GM21619 (cell line): Measurements from ENCODE around the gene DDX51.
"Not testable (repeated sequence)": the region's sequence is repeated elsewhere in the genome, so short reads cannot be mapped to it uniquely, and the experiment has no call there.

ENCODE experiments used
- ATAC-seq: cut with Tn5 transposase; IDR thresholded peaks from one replicate; pipeline ENCODE4 v1.9.1; 2021; ENCODE audit not compliant: unreplicated experiment

DDX51 gene

DNA sequence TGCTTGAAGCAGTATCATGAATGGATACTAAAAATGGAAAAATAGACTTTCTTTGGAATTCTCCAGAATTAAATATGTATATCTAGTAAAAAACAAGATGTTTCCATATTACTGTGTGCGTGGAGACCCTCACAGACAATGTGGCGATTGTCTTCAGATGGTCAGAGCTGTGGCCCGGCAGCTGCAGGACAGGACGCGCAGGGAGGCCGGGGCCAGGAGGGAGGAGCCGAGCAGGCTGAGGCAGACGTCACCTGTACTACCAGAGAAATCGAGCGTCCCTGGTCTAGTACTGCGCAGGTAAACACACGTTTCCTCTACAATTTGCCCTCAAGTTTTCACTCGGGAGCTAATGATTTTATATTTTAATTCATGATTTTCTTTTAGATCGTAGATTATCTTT lies 22.8 kb downstream of the DDX51 start:
- ATAC-seq, result no peak

DNA sequence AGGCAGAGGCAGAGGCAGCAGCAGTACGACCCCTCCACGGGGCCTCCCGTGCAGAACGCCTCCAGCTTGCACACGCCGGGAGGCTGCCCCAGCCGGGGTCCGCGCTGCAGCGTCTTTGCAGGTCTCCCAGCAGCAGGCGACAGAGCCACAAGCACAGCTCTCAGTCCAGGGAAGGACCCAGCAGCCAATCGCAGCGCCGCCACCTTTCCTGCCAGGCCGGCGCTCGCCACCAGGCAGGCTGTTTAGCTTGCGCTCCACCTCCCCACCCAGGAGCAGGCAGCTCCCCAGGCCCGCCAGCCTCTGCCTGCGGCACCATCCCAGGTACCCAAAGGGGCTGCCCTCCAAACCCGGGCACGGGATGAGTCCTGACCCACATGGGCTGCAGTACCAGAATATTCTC lies 25.2 kb downstream of the DDX51 start:
- ATAC-seq, result no peak

DNA sequence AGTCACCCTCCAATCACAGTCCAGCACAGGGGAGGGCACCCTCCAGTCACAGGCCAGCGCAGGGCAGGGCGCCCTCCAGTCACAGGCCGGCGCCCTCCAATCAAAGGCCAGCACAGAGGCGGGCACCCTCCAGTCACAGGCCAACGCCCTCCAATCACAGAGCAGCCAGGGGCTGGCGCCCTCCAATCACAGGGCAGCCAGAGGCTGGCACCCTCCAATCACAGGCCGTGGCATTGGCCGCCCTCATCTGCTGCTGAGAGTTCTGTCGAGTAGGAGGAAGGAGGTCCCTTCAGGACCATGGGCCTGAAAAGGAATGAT lies 26.6 kb downstream of the DDX51 start:
- no peak for ATAC-seq

DNA sequence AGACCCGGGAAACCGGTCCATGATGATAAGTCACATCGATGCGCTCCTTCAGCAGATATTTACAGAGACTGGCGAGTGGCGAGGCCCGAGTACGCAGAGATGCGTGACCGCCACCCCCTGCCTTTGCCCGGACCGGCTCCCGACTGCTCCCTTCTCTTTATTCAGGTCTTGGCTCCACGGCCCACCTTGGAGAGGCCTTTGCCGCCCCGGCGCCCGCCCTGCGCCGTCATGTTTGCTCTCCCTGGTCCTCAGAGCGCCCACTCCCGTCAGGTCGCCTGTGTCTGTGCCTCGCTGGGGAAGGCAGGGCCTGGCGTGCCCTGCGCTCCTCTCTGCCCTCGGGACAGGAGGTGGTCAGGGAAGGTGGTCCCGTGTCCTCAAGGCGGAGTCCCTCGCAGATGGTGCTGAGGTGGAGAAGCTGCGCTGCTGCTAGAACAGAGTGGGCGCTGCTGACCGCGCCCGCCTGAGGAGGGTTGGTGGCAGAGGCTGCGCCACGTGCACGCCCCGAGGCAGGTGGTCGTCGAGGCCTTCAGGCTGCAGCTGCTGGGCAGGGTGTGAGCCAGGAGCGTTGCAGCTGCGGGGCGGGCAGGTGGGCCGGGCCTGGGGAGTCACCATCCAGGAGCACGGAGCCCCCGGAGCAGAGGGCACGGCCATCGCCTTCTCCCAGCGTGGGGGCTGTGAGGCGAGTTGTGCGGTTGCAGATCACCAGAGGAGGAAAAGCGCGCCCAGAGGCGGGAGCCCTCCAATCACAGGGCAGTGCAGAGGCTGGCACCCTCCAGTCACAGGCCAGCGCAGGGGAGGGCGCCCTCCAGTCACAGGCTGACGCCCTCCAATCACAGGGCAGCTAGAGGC lies 27.2 kb downstream of the DDX51 start:
- no peak for ATAC-seq

DNA sequence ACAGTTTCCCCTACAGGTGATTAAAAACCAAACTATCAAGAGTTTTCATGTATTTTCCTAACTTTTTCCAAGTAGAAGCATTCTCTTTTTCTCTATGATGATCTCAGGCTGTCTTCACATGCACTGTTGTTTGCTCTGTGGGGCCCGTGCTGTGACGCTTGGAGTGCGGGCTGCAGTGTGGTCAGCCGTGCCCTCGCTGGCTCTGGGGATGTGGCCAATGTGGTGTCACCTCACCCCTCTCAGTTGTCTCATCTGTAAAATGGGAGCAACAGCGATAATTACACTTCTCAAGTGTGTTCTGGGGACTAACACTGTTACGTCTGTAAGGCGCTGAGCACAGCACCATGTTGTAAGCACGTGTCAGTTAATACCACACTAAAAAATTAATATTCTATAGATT lies 28.6 kb downstream of the DDX51 start:
- no peak for ATAC-seq

DNA sequence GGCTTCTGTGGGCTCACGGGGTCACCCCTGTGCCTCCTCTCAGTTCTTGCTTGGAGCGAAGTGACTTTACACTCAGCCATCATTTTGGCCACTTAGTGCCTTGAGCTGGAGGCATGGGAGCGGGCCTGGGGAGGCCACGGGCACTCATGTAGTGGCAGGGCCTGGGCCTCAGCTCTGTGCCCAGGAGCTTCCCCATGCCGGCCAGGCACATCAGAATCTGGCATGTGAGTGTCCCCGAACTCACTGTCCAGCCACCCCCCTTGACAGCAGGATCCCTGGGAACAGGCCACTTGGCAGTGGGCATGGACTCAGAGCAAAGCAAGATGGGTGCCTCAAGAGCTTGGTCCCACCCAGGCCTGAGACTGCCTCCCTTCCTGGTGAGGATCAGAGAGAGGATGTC lies 29.5 kb downstream of the DDX51 start:
- no peak for ATAC-seq

DNA sequence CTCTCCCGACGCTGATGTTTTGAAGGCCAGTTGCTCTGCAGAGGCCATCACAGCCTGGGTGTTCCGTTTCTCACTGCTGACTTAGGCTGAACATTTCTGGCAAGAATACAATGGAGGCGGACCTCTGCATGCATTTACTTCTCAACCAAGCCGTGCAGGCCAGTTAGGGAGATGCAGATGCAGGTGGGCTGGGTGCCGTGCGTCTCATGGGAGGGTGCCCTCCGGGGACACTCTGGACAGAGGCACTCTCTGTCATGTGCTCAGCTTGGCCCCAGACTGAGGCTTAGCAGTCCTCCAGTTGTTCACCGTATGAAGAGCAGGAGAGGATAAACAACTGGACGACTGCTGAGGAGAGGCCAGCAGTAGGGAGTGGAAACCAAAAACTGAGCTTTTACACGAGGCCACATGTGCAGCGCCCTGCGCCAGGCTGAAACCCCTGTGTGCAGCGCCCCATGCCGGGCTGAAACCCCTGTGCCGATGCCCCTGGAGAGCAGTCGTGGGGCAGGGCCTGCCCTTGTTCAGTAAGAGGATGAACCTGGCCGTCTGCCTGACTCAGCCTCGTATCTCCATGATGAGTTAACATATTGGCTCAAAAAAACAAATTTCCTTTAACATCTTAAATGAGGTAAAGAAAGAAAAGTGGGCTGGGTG lies 32.3 kb downstream of the DDX51 start:
- no peak for ATAC-seq

DNA sequence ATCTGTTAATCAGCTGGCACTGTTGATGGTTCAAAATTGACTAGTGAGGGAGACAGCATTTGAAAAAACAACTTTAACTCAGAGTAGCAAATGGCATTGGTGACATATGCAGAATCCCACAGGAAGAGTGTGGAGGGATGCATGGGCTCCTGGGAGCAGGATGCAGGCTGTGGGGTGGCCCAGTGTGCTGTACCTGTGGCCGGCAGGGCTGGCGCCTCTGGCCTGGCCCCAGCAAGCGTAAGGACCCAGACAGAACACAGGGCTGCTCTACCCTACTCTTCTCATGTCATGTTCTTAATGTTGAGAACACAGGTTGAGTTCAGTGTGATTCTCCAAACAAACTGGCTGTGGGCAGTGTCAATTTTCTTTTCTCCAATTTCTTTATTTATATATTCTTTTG lies 33.4 kb downstream of the DDX51 start:
- no peak for ATAC-seq

DNA sequence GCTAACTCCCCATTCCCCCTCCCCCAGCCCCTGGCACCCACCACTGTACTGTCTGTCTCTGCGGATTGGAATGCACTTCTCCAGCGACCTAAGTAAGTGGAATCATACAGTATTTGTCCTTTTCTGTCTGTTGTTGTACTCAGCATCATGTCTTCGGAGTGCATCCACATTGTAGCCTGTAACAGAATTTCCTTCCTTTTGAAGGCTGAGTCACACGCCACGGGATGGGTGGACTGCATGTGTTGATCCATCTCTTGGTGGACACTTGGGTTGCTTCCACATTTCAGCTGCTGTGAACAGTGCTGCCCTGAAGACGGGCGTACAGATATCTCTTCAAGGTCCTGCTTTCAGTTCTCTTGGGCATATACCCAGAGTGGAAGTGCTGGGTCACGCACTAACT lies 34.4 kb downstream of the DDX51 start:
- no peak for ATAC-seq

DNA sequence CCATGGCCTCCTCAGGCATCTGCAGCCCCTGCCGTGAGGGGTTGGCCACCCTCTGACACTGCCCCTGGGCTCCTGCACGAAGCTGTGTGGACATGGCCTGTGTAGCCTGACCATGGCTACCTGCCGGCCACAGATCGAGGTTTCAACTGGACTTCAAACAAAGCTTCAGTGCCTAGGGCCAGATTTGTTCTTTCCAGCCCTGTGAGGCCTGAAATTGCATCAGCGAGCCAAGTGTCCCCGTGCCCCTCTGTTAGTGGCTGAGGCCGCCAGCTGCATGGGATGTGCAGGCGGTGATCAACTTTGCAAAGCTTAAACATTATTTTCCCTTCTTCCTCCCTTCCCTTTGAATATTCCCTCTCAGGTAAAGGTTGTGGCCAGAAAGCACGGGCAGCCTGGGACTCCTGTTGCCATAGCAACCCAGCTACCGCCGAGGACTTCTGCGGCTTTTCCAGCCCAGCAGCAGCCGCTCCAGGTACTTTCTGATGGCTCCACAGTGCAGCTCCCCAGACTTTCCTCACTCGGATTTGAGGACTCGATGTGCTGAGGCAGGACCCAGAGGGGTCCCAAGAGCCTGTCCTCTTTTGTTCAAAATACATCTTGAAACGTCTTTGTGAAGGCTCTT lies 35.8 kb downstream of the DDX51 start:
- no peak for ATAC-seq

DNA sequence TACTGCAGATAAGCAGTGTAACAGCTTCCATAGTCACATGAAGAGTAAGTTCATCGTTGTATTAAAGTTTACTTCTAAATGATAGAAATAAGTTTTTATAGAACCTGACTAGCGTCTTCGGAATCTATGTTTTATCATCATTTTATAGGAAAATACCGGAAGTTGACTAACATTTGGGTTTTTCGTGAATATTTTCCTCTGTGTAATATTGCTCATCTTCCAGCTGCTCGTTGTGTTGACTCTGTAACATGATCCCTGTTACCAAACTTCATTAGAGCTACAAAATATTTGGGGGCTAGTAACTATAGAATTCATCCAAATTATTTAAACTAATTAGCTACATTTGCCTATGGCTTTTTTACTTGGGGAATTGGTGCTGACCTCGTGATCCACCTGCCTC lies 37.2 kb downstream of the DDX51 start:
- ATAC-seq, result no peak

DNA sequence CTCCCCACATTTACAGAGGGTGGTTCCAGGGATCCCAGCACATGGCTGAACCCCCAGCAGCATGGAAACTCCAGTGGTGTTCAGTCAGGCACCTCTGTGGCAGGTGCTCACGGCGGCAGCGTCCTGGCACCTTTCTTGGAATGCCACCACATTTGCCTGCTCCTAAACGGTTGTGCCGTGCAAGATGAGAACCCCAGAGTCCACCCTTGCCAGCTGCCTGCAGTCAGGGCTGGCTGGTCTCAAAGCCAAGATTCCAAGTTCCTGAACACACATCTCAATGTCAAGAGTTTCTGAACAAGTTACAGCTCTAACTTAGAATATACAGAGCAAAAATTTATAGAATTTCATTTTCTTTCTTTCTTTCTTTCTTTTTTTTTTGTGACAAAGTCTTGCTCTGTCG lies 38.7 kb downstream of the DDX51 start:
- no peak for ATAC-seq

DNA sequence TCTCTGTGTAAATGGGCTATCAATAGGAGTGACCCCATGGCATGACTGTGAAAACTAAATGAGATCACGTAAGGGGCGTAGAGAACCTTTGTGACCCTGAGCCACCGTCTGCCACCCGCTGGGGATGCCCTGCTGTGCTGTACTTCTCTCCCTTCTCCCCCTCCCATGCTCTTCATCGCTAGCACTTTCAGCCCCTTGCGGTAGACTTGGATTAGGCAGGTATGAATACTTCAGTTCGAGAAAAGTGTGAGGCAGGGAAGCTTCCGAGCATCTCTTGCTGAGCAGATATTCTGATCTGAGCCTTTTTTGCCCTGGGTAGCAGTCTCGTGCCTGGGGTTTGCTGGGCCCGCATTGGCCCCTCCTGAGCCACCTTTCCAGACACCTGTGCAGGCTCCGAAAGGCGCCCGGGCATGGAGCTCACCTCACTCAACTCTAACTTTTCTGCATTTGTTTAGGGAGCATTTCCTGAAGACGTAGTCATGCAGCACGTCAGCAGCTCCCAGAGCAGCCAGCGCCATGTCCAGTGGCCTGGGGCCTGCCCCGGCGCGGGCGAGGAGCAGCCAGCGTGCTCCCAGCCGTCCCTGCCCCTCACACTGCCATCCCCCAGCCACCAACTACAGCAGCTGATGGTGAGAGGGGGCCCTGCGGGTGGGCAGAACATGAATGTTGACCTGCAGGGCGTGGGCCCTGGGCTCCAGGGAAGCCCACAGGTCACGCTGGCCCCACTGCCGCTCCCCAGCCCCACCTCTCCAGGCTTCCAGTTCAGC lies 40.4 kb downstream of the DDX51 start:
- ATAC-seq, result no peak

DNA sequence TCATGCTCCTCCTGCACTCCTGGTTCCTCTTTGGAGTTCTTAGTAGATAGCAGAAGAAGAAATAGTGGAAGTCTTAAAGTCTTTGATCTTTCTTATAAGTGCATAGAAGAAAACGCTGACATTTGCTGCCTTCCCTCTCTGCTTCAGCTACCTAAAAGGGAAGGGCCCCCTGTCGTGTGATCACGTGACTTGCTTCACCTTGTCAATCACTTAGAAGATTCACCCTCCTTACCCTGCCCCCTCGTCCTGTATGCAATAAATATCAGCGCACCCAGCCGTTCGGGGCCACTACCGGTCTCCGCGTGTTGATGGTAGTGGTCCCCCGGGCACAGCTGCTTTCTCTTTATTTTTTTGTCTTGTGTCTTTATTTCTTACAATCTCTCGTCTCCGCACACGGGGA lies 41.0 kb downstream of the DDX51 start:
- not testable (repeated sequence) for ATAC-seq

DNA sequence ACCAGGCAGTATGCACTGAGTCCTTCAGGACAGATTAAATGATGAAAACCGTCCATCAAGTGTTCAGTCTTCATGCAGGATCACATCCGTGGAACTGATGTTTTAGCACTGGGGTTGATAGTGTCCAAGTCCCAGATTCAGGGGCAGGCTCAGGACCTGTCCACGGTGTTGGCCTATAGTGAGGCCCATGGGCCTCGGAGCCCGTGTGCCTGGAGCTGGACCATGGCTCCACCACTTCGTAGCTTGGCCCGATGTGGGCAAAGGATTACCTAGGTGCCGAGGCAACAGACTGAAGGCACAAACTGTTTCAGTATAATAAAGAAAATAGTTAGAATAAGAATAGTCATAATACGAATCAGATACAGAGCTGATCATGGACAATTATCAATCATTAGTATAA lies 41.8 kb downstream of the DDX51 start:
- no peak for ATAC-seq

DNA sequence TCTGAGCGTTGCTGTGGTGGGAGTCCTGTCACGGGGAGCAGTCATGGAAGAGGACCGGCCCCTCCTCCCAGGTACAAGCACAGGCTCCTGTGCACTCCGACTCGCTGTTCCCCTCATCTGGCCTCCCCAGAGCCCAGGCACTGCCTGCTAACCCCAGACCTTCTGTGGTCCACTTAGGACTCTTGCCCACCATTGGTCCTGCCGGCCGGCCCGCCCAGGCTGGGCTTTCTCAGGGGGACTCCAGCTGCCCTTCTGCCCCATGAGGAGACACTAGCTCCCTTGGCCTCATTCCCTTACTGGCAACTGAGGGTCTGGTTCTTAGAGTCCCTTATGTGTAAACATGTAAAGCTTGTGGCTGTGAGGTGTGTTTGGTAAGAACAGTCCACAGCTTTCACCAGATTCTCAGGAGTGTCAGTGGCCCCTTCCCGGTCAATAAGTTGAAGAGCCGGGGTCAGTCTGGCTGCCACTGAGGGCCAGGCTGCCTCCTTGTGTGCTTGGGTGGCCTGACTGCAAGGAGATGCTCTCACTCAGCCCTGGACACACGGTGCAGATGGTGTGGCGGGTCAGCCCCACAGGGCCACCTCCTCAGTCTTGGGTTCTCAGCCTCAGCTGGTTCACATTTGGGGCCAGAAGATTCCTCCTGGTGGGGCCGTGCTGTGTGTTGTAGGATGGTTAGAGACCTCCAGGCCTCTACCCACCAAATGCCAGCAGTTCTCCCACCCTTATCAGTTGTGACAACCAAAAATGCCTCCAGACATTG lies 43.6 kb downstream of the DDX51 start:
- ATAC-seq, result no peak

DNA sequence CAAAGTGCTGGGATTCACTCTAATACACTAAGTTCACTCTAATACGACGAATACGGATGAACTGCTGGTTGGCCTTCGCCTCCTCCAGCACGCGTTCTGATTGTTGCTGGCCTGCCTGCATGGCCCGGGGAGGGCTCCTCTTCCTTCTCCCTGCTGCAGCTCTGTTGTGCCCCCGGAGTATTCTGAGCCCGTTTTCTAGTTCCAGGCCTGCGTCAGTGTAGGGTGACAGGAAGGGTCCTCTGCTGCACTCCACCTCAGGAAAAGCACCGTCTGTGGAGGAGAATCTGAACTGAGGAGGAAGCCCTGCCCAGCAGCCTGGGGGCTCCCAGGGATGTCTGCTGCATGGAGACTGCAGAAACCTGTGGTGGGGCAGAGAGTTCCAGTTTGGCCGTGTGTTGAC lies 44.4 kb downstream of the DDX51 start:
- no peak for ATAC-seq

DNA sequence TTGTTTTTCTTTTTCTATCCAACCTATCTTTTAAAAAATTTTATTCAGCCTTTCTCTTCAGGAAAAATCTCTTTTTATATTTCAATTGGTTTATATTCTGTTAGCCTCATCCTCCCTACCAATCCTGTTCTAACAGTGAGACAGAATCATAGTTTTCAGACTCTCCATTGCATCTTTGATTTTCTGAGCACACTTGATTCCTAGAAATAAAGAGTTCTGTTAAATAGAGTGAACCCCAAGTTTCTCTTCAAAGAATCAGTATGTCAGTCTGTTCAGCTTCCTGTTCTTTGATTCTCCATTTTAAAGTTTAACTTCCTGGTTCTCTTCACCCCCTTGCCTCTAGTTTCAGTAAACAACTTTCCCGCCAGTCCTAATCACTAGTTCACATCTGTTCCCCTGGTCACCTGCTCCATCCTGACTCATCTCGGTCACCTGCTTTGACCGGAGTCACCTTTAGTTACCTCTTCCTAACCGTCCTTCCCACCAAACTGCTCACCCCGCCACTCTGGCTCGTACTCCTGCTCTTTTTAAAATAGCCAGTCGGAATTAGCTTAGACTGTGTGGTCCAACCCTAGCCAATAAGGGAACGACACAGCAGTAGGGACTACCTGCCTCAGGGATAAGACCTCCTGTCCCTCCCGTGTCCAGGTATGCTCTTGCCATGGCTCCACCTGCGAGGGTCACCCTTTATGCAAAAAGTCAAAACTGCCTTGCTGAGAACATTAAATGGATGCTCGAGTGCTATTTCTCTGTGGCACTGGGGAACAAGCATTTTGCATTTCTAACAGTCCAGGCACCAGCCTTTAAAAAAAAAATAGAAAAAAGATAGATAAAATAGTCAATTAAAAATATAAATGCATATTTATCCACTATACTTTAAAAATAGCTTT lies 48.4 kb downstream of the DDX51 start:
- ATAC-seq, result no peak

DNA sequence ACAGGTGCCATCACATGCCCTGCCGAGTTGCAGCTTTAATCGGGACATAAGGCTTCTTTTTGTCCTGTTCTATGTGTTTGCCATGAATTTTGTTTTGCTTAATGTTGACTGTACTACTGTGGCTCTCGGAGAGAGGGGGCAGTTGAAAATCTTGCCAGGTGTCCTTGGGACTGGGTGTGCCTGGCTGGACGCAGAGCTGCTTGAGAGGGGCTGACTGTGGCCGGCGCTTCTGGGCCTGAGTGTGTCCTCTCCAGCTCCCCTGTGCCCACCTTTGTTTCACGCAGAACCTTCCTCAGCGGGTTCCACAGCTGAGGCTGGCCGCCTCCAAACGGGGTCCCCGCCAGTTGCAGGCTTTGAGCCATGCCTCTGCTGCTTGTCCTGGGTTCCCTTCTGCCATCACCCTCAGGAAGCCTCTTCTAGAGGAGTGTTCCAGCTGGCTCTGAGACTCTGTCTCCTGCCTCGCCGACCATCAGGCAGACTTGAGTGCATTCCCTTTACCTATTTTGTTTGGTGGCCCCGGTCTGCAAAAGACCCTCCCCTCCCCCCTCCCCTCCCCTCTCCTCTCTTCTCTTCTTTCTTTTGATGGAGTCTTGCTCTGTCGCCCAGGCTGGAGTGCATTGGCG lies 49.7 kb downstream of the DDX51 start:
- ATAC-seq, result no peak
